Bone marrow (tissue), 2 donors: ENCODE measurements around the gene DNAAF2.
A peak's percentile ranks its signal among the peaks of the same experiment; 100 is the strongest.
"Not testable (repeated sequence)": the region's sequence is repeated elsewhere in the genome, so short reads cannot be mapped to it uniquely, and the experiment has no call there.

ENCODE experiments used
- DNase-seq, 2 donors: peaks; one replicate each; lab custom pipeline; 2025; lab: John Stamatoyannopoulos, UW

Gene DNAAF2, protein sequence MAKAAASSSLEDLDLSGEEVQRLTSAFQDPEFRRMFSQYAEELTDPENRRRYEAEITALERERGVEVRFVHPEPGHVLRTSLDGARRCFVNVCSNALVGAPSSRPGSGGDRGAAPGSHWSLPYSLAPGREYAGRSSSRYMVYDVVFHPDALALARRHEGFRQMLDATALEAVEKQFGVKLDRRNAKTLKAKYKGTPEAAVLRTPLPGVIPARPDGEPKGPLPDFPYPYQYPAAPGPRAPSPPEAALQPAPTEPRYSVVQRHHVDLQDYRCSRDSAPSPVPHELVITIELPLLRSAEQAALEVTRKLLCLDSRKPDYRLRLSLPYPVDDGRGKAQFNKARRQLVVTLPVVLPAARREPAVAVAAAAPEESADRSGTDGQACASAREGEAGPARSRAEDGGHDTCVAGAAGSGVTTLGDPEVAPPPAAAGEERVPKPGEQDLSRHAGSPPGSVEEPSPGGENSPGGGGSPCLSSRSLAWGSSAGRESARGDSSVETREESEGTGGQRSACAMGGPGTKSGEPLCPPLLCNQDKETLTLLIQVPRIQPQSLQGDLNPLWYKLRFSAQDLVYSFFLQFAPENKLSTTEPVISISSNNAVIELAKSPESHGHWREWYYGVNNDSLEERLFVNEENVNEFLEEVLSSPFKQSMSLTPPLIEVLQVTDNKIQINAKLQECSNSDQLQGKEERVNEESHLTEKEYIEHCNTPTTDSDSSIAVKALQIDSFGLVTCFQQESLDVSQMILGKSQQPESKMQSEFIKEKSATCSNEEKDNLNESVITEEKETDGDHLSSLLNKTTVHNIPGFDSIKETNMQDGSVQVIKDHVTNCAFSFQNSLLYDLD

DNA sequence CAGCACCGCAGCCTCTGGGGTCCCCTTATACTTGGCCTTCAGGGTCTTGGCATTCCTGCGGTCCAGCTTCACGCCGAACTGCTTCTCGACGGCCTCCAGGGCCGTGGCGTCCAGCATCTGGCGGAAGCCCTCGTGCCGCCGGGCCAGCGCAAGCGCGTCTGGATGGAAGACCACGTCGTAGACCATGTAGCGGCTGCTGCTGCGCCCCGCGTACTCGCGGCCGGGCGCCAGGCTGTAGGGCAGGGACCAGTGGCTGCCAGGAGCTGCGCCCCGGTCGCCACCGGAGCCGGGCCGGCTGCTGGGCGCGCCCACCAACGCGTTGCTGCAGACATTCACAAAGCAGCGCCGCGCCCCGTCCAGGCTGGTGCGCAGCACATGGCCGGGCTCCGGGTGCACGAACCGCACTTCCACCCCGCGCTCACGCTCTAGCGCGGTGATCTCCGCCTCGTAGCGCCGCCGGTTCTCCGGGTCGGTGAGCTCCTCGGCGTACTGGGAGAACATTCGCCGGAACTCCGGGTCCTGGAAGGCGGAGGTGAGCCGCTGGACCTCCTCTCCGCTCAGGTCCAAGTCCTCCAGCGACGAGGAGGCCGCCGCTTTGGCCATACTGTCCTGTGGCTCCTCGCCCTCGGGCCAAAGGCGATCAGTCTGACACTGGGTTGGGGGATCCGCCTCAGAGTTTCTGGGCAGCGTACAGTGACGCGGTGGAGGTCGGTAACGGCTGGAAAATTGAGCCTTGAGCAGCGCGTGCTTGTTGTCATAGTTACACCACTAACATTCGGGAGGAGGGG is at the start of gene DNAAF2:
TSS of gene DNAAF2 (minus strand) at position 698 of the 788 bp plus-strand sequence. CDS start at position 603, 95 bp downstream.
- peak; percentile 24 to 52 for DNase-seq

DNA sequence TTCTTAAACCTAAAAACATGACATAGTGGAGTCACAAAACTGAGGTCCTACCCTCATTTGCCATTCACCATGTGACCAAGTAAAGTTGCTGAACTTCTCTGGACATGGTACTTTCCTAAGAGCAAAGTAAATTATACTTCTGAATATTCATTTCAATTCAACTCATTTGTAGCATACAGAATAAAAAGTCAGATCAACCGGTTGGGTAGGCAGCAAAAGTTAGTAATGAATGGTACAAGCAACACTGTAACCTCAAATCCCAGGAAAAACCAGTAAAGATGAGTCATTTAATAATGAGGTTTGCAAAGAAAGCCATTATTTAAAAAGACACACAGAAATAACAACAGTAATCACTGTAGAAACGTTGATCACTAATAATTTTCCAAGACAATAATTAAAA is 44.2 kb upstream of the DNAAF2 start:
- DNase-seq = no peak

DNA sequence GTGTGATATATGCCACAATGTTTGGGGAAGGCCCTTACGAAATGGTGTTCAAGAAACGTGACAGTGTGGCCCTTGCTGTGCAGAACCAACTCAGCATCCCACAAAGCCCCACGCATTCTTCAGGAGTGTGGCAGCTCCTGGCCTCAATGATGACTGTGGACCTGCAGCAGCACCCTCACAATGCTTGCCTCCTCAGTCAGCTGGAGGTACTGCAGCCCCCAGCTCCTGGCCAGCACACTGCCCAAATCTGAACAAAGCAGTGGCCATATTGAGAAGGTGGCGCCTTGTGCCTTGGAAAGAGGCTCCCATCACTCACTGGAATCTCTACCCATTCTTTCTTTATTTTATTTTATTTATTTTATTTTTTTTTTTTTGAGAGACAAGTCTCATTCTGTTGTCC is 42.6 kb upstream of the DNAAF2 start:
- no peak for DNase-seq

DNA sequence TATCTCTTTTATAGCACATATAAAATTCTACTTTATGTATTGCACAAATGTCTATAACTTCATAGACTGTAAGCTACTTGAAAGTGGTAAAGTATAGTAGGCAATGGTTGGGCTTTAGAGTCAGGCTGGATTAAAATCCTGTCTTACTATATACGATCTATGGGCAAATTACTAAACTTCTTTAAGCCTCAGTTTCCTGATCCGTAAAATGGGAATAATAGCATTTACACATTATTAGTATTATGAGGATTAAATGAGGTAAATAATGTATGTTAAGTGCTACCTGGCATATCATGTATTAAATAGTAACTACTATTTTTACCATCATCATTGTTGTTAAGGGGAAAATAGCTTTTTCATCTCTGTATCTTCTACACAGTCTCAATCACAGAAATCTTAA is 38.5 kb upstream of the DNAAF2 start:
- DNase-seq = no peak

DNA sequence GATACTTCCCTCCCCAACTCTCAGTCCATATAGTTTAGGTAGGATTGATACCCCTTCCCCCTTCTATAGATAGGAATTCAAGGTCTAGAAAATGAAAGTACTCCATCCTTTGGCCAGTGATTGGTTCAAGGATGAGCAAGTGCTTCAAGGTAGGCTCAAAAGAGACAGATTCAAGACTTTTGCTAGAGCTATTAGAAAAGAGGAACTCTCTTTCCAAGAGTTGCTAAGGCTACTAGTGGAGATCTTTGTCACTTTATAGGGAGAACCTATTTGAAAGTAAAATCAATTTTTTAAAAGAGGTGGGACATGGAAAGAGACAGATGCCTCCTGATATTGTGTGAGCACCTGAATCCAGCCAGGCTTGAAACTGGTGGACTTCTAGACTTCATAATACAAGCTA is 35.4 kb upstream of the DNAAF2 start:
- DNase-seq = no peak

DNA sequence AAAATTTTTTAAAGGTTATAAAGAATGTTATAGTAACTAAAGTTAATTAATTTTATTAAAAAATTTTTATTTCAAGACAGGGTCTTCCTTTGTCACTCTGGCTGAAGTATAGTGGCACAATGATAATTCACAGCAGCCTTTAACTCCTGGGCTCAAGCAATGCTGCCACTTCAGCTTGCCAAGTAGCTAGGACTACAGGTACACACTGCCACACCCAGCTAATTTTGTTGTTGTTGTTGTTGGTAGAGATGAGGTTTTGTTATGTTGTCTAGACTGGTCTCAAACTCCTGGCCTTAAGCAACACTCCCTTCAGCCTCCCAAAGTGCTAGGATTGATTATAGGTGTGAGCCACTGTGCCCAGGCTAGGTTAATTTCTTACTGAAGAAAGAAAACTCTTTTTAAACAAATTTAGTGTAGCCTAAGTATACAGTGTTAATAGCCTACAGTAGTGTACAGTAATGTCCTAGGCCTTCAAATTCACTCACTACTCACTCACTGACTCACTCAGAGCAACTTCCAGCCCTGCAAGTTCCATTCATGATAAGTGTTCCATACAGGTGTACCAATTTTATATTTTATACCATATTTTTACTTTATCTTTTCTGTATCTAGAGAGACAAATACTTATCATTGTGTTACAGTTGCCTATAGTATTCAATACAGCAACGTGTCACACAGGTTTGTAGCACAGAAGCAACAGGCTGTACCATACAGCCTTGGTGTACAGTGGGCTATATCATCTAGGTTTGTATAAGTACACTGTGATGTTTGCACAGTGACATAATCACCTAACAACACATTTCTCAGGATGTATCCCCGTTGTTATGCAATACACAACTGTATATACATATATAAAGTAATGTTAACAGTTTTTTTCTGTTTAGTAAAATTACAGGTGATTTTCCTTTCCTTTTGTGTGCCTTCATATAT is 24.7 kb upstream of the DNAAF2 start:
- DNase-seq = no peak

DNA sequence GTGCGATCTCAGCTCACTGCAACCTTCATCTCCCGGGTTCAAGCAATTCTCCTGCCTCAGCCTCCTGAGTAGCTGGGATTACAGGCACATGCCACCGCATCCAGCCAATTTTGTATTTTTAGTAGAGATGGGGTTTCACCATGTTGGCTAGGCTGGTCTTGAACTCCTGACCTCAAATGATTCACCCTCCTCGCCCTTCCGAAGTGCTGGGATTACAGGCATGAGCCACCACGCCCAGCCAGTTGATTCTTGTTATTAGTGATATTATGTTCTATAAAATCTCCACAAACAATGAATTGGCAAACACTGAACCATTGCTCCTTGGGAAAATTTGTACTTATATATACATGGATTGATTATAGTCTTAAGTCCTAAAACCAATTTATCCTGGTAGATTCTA is 22.5 kb upstream of the DNAAF2 start:
- not testable (repeated sequence) for DNase-seq

DNA sequence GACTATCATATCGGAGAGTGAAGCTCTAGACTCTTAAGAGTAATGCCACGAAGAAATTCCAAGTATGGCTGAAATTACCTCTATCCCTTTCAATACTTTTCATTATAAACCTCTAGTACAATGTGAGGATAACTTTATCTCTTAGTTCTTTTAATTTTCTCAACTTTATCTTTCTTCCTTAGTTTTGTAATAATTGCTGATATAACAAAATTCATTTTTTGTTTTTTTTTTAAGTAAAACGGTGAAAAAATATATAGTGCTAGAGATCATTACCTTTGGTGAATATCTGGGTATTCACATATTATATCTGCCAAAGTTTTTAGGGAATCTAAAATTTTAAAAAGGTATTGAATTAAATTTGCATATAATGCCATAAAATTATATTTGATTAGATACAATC is 19.5 kb upstream of the DNAAF2 start:
- no peak for DNase-seq

DNA sequence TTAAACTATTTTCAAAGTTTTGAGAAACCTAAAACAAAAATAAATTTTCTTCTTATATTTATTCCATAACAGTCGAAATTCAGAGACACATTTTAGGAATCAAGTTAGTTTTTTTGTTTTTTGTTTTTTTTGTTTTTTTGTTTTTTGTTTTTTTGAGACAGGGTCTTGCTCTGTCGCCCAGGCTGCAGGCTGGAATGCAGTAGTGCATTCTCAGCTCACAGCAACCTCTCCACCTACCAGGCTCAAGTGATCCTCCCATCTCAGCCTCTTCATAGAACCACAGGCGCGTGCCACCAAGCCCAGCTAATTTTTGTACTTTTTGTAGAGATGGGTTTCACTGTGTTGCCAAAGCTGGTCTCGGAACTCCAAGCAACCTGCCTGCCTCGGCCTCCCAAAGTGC is 18.5 kb upstream of the DNAAF2 start:
- no peak for DNase-seq

DNA sequence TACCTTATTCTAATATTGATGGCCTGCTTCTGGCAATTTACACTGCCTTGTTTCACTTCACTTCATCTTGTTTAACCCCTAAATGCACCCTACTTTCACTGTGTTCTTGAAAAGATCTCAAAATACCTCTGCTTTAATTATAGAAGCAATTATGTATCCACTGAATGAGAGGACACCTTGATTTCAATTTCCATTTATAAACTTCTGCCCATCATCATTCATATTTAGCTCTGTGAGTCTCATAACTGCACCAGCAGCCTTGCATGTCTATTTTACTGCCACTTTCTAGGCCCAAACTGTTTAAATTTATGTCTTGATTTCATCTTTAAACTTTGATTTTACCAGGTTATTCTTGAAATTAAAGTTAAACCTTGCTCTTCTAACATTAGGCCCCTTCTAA is 7.1 kb upstream of the DNAAF2 start:
- DNase-seq = no peak

DNA sequence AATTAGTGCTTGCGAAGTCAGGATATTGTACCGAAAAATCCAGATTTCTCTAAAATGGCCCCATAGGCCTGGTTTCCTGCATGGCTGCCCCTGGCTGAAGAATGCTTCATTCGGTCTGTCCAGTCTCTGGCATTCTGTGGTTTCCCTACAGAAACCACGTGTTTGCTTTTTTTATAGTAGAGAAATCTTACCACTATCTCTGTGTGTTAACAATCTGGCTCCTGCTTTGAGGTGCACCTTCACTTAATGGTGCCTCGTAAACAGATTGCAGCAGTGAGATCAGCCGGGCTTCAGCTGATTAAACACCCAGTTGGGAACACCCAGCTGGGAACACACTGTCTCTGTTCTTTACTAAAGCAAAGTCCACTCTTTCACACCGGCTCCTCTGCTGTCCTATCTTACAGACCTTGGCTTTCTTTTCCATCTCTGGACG is 6.7 kb upstream of the DNAAF2 start:
- no peak for DNase-seq

DNA sequence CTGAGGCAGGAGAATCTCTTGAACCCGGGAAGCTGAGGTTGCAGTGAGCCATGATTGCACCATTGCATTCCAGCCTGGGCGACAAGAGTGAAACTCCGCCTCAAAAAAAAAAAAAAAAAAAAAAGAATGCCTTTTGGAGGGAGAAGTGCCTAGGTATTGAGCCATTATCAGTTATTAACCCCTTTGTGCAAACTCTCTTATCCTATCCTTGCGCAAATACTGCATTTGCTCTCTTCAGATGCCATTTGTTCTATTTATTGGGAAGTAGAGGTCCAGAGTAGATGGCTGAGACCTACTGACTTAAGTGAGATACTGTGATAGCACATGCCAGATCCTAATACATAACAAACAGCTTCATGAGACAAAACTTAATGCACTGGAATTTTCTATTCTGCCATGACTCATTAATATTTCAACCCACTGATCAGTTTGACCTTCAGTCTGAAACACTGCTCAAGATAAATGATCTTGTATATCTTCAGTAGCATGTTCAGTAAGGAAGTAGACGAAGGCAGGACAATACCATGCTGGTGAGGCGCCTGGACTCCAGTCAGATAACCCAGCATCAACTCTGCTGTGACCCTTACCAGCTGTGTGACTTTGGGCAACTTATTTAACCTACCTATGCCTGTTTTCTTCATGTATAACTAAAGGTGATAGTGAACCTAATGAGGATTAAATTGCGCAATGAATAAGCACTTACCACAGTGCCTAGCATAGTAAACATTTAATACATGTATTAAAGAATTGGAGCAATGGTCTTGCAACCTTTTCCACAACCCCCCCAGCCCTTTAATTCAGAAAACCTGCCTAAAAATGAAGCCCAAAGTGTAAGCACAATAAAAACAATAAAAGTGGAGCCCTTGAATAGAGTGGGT is 5.7 kb upstream of the DNAAF2 start:
- no peak for DNase-seq

DNA sequence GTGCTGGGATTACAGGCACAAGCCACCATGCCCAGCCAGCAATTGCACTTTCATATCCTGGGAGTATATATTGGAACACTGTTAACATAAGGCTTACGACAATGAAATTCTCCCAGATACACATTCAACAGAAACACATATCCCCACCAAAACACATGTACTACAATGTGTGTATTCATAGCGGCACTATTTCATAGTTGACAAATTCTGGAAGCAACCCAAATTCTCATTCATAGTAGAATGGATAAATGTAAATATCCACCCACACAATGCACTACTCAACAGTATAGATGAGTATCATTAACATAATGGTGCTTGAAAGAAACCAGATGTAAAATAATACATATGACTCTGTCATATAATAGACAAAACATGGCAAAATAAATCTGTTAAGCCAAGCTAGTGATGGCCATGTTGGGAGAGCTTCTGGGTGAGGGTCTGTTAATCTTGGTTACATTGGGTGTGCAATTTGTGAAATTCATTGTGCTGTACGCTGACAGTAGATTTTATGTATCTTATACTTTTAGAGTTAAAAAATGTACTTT is 2.6 kb upstream of the DNAAF2 start:
- DNase-seq = no peak

DNA sequence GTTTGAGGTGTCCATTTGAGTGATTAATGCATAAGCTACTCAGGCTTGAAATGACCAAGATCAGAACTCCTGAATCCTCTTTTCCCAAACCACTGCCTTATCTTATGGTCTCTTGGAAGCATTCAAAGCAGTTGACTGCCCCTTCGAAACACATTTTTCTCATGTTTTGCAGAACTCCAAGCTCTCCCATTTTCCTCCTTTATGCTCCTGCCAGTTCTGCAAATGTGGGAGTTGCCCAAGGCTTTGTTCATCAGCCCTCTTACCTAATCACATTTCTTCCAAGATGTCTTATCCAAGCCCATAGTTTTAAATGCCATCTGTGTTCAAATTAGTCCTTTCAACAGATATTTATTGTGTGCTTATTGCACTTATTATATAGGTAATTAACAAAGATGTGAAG is 1.8 kb upstream of the DNAAF2 start:
- no peak for DNase-seq

DNA sequence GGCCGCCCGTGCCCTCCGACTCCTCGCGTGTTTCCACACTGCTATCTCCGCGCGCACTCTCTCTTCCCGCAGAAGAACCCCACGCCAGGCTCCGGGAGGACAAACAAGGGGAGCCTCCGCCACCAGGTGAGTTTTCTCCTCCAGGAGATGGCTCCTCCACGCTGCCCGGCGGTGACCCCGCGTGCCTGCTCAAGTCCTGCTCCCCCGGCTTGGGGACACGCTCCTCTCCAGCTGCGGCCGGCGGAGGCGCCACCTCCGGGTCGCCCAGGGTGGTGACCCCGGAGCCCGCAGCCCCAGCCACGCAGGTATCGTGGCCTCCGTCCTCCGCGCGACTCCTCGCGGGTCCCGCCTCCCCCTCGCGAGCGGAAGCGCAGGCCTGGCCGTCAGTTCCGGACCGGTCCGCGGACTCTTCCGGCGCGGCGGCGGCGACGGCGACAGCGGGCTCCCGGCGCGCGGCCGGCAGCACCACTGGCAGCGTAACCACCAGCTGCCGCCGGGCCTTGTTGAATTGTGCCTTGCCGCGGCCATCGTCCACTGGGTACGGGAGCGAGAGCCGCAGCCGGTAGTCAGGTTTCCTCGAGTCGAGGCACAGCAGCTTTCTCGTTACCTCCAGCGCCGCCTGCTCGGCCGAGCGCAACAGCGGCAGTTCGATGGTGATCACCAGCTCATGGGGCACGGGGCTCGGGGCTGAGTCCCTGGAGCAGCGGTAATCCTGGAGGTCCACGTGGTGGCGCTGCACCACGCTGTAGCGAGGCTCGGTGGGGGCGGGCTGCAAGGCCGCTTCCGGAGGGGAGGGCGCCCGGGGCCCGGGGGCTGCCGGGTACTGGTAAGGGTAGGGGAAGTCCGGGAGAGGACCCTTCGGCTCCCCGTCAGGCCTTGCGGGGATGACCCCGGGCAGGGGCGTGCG is 1.2 kb downstream of the DNAAF2 start:
- peak; percentile 76 to 83 for DNase-seq

DNA sequence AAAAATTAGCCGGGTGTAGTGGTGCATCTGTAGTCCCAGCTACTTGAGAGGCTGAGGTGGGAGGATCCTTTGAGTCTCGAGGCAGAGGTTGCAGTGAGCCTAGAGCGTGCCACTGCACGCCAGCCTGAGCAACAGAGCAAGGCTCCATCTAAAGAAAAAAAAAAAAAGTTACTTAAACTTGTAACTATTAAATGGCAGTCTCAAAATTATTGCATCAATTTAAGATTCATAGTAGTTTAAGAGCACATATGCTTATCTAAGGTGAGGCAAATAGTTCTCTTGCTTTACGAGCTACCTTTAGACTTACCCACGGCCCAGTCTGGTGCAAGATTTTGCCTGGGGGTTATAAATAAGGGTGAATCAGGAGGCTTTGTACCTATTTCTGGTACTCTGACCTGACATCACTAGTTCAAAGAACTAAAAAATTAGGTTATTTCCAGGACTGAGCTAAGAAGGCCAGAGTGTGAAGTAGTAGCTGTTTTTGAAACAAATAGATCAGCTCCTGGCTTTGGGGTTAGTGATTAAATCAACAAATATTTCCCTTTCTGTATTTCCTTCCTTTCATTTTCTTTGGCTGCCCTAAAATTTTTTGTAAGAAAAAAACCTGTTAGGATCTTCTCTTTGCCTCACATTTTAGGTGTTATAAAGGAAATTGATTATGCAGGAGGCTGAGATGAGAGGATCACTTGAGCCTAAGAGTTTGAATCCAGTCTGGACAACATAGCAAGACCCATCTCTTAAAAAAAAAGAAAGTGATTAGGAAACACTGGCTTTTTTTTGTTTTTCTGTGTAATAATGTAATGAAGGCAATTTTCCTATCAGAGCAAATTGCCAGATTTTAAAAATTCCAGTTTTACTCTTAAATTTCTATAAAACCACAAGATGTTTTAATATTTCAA is 10.9 kb downstream of the DNAAF2 start:
- DNase-seq = no peak

DNA sequence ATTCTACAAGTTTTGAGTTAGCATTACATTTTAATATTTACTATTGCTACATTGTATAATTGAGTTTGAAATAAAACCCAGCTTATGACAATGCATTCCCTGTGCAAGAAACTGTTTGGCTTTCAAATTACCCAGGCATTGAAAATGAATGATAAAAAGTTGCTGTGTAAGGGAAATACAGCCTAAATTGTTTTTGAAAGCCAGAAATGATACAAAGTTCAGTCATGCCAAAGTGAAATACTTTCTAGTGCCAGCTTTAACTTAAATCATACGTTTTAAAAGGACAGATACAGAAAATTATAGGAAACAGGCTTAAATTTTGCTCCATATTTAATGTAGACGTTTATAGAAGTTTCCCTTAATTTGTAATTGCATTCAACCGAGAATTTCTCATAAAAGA is 11.7 kb downstream of the DNAAF2 start:
- no peak for DNase-seq
